PC-9 (cell line): ENCODE data around the gene CHAF1B.

Source experiments
- EZH2 ChIP-seq: fragments of 200-600 bp; sonication (generic); IDR thresholded peaks from 2 replicates; pipeline ENCODE4 v1.8.0; 2017; ENCODE audit warnings: antibody characterized with exemption, low read depth
- TF ChIP-seq, protein P1 (sequence below): fragments of 200-600 bp; sonication (generic); conservative IDR thresholded peaks from 2 replicates; pipeline ENCODE4 v1.6.1; 2017; ENCODE audit warnings: mixed run types, antibody characterized with exemption, mild to moderate bottlenecking, moderate library complexity

DNA sequence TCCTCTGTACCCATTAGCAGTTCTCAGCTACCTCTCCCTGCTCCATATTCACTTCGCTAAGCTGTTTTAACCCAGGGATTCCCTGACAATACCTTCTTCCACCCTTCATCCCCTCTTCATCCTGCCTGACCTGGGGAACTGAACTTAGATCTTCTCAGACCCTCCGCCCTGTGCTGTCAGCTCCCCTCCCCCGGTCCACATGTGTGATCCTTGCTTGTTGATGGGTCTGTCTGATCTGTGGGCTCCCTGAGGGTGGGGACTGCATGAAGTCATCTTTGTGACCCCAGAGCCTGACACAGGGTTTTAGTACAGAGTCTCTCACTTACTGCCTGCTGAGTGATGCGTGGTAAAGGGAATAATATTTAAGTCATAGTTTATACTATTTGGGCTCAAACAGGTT, 11.8 kb downstream of the CHAF1B start:
- TF ChIP-seq, protein P1, sequence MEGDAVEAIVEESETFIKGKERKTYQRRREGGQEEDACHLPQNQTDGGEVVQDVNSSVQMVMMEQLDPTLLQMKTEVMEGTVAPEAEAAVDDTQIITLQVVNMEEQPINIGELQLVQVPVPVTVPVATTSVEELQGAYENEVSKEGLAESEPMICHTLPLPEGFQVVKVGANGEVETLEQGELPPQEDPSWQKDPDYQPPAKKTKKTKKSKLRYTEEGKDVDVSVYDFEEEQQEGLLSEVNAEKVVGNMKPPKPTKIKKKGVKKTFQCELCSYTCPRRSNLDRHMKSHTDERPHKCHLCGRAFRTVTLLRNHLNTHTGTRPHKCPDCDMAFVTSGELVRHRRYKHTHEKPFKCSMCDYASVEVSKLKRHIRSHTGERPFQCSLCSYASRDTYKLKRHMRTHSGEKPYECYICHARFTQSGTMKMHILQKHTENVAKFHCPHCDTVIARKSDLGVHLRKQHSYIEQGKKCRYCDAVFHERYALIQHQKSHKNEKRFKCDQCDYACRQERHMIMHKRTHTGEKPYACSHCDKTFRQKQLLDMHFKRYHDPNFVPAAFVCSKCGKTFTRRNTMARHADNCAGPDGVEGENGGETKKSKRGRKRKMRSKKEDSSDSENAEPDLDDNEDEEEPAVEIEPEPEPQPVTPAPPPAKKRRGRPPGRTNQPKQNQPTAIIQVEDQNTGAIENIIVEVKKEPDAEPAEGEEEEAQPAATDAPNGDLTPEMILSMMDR = no peak
- no peak for TF ChIP-seq EZH2
